Measurements from ENCODE around the gene NCAPD3. TPM values are rescaled to one million over a fixed set of nuclear protein-coding genes. Genes with fewer than 3 reads are reported as not detected.

Gene NCAPD3
- total RNA-seq, 1 experiment from 2014 or later: 63.0 TPM

GRCh38 chr11:134125507-134125906, 98.3 kb downstream of the NCAPD3 start:
- Mint-ChIP-seq H3K4me1 (peaks cover 37% of the 10 kb centered on the region), H3K27me3 (ENCODE audit: low read depth) (peaks cover 20% of the 10 kb centered on the region), H3K9me3 (no peaks in the 10 kb centered on the region), H3K4me3 (peak overlapping the region; percentile 61), H3K27ac (no peak overlapping the region), H3K36me3 (no peaks in the 10 kb centered on the region)
- POLR2A ChIA-PET: interaction anchor here (1.1 to 1.6 kb wide), 2 partner anchors 75 to 92 kb away, joined by 3 to 4 read pairs; no protein-coding TSS in a partner anchor
- DNase-seq (ENCODE audit: low spot score): no peak
- CTCF ChIA-PET: interaction anchor here (0.9 to 2.0 kb wide), 3 partner anchors 75 to 88 kb away, joined by 3 to 13 read pairs (median 3); no protein-coding TSS in a partner anchor
- TF ChIP-seq, protein P1, sequence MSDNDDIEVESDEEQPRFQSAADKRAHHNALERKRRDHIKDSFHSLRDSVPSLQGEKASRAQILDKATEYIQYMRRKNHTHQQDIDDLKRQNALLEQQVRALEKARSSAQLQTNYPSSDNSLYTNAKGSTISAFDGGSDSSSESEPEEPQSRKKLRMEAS (CRISPR knock-in tag; IDR thresholded peaks at IDR 0.05): no peak
- TF ChIP-seq ATF1 (CRISPR knock-in tag; IDR thresholded peaks at IDR 0.05): no peak
- no peak for ATAC-seq

DNA sequence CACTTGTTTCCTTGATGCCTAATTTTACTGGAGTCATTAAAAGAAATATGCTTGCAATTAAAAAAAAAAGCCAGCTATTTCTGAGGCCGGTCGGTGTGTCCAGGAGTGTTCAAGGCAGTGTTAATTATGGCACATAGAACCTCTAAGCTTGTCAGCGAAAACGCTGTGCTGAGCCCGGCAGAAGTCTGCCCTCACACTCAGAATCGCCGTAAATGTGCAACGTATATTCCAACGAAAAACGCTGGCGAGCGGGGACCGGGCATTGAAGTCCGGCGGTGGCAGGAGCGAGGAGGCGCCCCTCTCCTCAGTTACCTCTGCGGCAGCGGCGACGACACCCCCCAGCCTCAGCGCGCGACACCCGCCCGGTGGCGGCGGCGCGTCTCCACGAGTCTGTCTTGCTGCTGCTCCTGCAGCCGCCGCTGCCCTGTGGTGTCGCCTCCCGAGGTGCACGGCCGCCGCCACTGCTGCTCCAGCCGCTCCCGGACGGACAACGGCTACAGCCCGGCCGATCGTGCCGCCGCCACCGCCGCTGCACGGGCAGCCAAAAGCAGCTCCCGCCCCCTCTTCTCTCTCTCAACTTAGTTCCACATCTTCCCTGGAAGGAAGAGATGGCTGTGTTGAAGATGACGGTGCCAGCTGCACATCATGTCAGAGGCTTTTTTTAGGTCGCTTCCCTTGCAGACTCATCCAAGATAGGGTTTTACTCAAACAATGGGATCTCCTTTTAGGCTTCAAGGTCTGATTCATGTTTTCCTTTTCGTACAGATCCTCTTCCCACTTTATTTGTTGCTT, 98.9 kb downstream of the NCAPD3 start:
- ChIA-PET POLR2A (interaction anchor here (0.5 to 1.6 kb wide), 3 partner anchors 14 to 91 kb away, joined by 3 to 4 read pairs (median 3); no protein-coding TSS in a partner anchor), CTCF (interaction anchor here (0.9 to 2.0 kb wide), 4 partner anchors 74 to 91 kb away, joined by 3 to 13 read pairs (median 3); no protein-coding TSS in a partner anchor)
- TF ChIP-seq CTCF (IDR thresholded peaks at IDR 0.05): no peak
- TF ChIP-seq OVOL2 (CRISPR knock-in tag; IDR thresholded peaks at IDR 0.05; ENCODE audit: borderline replicate concordance): no peak
- TF ChIP-seq FOXK1 (CRISPR knock-in tag; IDR thresholded peaks at IDR 0.05): 0 out of 2 replicates have a peak, but pooled peaks have one; percentile 42
- TF ChIP-seq, protein P1 (CRISPR knock-in tag; IDR thresholded peaks at IDR 0.05): peak; percentile 59; the same call in 1 of the 2 replicates
- no peak for TF ChIP-seq ATF3 (CRISPR knock-in tag; conservative IDR thresholded peaks at IDR 0.05)
- TF ChIP-seq, protein P2, sequence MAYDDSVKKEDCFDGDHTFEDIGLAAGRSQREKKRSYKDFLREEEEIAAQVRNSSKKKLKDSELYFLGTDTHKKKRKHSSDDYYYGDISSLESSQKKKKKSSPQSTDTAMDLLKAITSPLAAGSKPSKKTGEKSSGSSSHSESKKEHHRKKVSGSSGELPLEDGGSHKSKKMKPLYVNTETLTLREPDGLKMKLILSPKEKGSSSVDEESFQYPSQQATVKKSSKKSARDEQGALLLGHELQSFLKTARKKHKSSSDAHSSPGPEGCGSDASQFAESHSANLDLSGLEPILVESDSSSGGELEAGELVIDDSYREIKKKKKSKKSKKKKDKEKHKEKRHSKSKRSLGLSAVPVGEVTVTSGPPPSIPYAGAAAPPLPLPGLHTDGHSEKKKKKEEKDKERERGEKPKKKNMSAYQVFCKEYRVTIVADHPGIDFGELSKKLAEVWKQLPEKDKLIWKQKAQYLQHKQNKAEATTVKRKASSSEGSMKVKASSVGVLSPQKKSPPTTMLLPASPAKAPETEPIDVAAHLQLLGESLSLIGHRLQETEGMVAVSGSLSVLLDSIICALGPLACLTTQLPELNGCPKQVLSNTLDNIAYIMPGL (CRISPR knock-in tag; IDR thresholded peaks at IDR 0.05): 0 out of 2 replicates have a peak, but pooled peaks have one; percentile 36
- TF ChIP-seq ZNF138 (CRISPR knock-in tag; conservative IDR thresholded peaks at IDR 0.05): 0 out of 2 replicates have a peak, but pooled peaks have one; percentile 22
- peak overlapping the region; percentile 61 for H3K4me3 Mint-ChIP-seq
- peaks cover 20% of the 10 kb centered on the region for H3K27me3 Mint-ChIP-seq (ENCODE audit: low read depth)
- H3K27ac Mint-ChIP-seq: no peak overlapping the region
- DNase-seq (ENCODE audit: low spot score) (peak; percentile 77), ATAC-seq (peak; percentile 87)
- peaks cover 42% of the 10 kb centered on the region for H3K4me1 Mint-ChIP-seq
- no peaks in the 10 kb centered on the region for H3K36me3 Mint-ChIP-seq
- H3K9me3 Mint-ChIP-seq: no peaks in the 10 kb centered on the region

GRCh38 chr11:134120921-134121526, 102.7 kb downstream of the NCAPD3 start:
- Mint-ChIP-seq H3K9me3 (no peaks in the 10 kb centered on the region), H3K27me3 (ENCODE audit: low read depth) (peaks cover 20% of the 10 kb centered on the region), H3K4me3 (no peak overlapping the region), H3K4me1 (peaks cover 49% of the 10 kb centered on the region), H3K27ac (peak overlapping the region; percentile 77), H3K36me3 (no peaks in the 10 kb centered on the region)
- ATAC-seq: no peak; the same call in 1 of the 2 replicates
- DNase-seq (ENCODE audit: low spot score): no peak
- ChIA-PET CTCF (interaction anchor here (1.0 to 3.5 kb wide), 6 partner anchors 9 to 193 kb away, joined by 3 to 13 read pairs (median 4); no protein-coding TSS in a partner anchor), POLR2A (no interaction called here)
- TF ChIP-seq ZNF512 (CRISPR knock-in tag; IDR thresholded peaks at IDR 0.05; ENCODE audit: borderline replicate concordance): no peak
- TF ChIP-seq CBFB (CRISPR knock-in tag; IDR thresholded peaks at IDR 0.05; ENCODE audit: low read depth): no peak
- no peak for TF ChIP-seq CREB1 (CRISPR knock-in tag; IDR thresholded peaks at IDR 0.05)
- TF ChIP-seq, protein P3, sequence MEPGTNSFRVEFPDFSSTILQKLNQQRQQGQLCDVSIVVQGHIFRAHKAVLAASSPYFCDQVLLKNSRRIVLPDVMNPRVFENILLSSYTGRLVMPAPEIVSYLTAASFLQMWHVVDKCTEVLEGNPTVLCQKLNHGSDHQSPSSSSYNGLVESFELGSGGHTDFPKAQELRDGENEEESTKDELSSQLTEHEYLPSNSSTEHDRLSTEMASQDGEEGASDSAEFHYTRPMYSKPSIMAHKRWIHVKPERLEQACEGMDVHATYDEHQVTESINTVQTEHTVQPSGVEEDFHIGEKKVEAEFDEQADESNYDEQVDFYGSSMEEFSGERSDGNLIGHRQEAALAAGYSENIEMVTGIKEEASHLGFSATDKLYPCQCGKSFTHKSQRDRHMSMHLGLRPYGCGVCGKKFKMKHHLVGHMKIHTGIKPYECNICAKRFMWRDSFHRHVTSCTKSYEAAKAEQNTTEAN (CRISPR knock-in tag; IDR thresholded peaks at IDR 0.05): no peak
- TF ChIP-seq NR2C2 (CRISPR knock-in tag; IDR thresholded peaks at IDR 0.05): no peak
- no peak for TF ChIP-seq MLX (CRISPR knock-in tag; IDR thresholded peaks at IDR 0.05)
- TF ChIP-seq, protein P4, sequence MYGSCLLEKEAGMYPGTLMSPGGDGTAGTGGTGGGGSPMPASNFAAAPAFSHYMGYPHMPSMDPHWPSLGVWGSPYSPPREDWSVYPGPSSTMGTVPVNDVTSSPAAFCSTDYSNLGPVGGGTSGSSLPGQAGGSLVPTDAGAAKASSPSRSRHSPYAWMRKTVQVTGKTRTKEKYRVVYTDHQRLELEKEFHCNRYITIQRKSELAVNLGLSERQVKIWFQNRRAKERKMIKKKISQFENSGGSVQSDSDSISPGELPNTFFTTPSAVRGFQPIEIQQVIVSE (CRISPR knock-in tag; IDR thresholded peaks at IDR 0.05; ENCODE audit: borderline replicate concordance): no peak
- TF ChIP-seq CTCF (IDR thresholded peaks at IDR 0.05): no peak
